GM20431 (cell line): ENCODE measurements around the gene GJC1.
"Not testable (repeated sequence)": the region's sequence is repeated elsewhere in the genome, so short reads cannot be mapped to it uniquely, and the experiment has no call there.

Experiments
- in situ Hi-C: fragments of 300-500 bp; cut with MseI, MboI; formaldehyde crosslinking; loops from one replicate; pipeline ENCODE4 v1.15.0; 2020; ENCODE audit warnings: low sequenced_read_pairs; ENCODE audit not compliant: unreplicated experiment

Gene GJC1

GRCh38 chr17:44766409-44767038 is 63.6 kb downstream of the GJC1 start:
- in situ Hi-C loops: no loop called here

DNA sequence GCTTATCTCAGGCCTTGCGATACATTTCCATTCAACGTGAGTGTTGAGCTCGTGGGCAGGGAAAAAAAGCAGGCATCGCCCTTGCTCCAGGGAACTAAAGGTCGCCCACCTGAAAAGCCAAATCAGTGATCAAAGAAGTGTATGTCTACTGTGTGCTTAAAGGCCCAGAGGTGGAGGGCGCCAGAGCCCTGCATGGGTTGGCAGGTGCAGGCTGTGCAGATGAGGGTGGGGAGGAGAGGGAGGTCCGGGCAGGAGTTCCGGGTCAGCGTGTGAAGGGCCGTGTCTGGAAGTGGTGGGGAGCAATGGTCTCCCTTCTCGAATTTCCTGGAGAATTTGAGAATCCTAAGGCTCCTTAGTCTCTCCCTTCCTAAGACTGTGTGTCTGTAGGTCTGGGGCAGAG is 64.1 kb downstream of the GJC1 start:
- in situ Hi-C loops: no loop called here

DNA sequence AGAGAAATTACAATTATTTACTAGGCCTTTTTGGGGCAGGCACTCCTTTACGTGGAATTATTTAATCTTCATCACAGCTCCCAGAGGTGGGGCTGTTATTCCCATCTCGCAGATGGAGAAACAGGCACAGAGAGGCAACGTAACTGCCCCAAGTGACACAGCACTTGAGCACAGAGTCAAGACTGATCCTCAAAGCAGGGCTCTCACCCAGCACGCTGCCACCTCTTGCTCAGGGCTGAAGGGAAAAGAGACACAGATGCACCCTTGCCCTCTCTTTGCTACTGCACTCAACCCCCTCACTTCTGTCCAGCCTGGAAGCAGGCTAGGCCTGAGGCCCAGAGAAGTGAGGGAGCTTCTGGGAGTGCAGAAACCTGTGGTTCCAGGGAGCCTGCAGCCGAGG is 66.9 kb downstream of the GJC1 start:
- in situ Hi-C loops: no loop called here

GRCh38 chr17:44761932-44762810 is 67.9 kb downstream of the GJC1 start:
- in situ Hi-C loops: no loop called here

GRCh38 chr17:44760474-44761308 is 69.4 kb downstream of the GJC1 start:
- in situ Hi-C loops: no loop called here

GRCh38 chr17:44759916-44760243 is 70.2 kb downstream of the GJC1 start:
- in situ Hi-C loops: no loop called here

- in situ Hi-C loops: no loop called here
These were observed 70.8 kb downstream of the GJC1 start for GRCh38 chr17:44759086-44759915.

DNA sequence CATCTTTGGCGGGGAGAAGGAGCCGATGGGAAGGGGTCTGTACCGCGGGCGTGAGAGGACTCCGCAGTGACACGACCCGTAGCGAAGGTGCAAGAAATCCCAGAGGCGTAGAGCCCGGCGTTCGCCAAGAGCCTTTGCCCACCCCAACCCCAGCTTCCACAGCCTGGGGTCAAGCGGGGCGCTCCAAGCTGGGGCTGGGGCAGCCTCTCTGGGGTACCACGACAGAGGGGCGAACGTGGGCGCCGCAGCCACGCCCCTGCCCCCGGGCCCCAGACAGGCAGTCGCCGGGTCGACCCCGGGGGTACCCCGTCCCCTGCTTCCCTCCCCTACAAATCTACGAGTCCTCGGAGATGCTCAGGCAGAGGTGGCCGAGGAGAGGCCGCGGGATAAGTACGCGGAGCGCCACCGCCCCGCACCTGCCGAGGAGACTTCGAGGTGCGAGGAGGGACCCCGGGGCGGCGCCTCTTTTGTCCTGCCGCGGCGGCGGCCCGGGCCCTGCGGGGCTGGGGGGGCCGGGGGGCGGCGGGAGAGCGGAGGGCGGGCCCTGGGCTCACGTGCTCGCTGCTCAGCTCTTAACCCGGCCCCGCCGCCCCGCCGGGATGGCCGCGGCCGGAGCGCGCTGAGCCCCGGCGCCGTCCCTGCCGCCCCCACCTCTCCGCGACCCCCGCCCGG is 71.5 kb downstream of the GJC1 start, which contains the start of gene ADAM11:
Gene ADAM11 (plus strand): TSS at position 575 of the 672 bp plus-strand sequence. CDS start 212 bp downstream, outside the sequence.
- in situ Hi-C loops: no loop called here

DNA sequence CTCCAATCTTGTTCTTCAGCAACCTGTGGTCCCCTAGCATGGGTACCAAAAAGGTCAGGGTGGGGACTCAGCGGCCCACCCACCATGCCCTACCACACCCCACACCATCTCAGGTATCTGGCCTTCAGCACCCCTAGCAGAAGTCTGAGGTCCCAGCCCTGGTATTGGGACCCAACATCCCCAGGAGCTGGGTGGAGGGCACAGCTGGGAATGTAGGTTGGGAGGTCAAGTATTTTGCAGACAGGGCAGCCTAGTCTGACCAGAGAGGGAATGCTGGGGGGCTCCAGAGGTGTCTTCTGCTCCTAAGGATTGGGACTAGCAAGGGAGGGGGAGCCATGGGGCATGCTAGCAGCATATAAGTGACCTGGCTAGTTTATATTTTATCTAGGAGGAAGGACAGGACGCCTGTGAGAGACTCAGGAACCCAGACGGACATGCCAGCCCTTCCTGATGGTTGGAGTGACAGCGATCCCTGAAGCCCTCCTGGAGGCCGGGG is 72.1 kb downstream of the GJC1 start:
- in situ Hi-C loops: no loop called here

DNA sequence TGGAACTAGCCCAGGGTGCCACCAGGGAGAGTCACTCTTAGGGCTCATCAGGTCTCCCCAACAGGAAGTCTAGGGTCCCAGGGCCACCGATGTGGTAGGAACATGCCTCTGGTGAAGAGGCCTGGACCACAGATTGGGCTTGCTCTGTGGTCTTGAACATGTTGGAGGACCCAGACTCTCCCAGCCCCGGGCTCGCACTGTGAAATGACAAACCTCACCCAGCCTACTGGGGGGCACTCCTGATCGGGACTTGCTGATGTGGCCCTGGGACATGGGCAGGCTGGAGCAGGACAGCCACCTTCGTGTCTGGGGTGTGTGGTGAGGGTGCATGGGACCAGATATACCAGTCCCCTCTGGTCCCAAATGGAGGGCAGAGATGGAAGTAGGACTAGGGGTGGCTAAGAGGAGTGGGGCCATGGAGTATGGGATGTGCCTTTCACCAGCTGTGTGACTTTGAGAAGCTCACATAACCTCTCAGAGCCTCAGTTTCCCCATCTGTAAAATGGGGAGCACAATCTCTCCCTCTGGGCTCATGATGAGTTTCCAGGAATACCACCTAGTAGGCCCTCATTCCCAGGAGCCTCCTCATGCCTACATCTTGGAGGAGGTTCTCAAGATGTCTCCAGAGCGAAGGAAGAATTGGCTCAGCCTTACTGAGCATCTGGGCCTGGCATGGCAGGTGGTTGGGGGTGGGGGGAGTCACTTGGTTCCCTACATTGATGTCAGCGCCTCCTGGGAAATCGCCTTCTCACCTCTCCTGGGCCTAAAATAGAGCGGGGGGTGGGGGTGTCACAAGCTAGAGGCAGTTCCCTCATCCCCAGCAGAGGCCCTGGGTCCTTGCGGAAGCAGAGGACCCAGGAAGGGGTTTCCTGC is 72.8 kb downstream of the GJC1 start:
- in situ Hi-C loops: no loop called here

- in situ Hi-C loops: not testable (repeated sequence)
These were observed 74.9 kb downstream of the GJC1 start for GRCh38 chr17:44755180-44755579.

- in situ Hi-C loops: no loop called here
These were observed 75.8 kb downstream of the GJC1 start for GRCh38 chr17:44754276-44754675.

- in situ Hi-C loops: no loop called here
These were observed 76.9 kb downstream of the GJC1 start for GRCh38 chr17:44752953-44753861.

- in situ Hi-C loops: no loop called here
These were observed 78.3 kb downstream of the GJC1 start for GRCh38 chr17:44751806-44752205.

DNA sequence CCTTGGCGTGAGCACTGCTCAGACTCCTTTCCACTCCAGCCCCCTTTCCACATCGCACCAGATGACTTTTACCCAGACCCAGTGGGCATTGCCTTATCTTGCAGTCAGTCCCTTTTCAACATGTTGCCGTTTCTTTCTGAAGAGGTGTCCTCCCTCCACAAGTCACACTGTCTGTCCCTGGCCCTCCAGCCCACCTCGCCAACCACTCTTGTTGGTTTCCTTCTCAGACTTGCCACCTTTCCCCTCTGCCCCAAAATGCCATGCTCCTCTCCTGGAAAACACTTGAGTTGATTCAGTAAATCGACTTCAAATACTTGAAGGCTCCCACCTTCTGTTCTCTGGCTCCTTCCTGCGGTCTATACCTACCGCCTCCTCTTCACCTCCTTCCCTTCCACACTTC is 78.8 kb downstream of the GJC1 start:
- in situ Hi-C loops: no loop called here

DNA sequence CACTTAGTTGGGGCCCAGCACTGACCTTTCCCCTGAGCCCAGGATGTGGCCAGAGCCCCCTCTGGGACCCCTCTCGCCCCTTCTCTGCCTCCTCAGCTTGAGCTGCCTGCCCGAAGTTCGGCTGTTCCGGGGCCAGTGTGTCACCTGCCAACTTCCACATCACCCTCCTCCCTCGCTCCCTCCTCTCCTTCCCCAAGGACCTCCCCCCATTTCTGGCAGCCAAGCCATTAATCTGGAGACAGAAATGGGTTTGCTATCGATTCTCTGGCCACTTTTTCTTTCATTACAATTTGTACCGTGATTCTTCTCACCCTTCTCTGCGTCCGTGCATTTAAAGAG is 80.1 kb downstream of the GJC1 start:
- in situ Hi-C loops: no loop called here
